H1 (cell line): Measurements from ENCODE around the gene ASIC2. TPM values are rescaled to one million over a fixed set of nuclear protein-coding genes. Genes with fewer than 3 reads are reported as not detected.

Experiments used
- CTCF ChIA-PET: fragments of 300-600 bp; sonication (Branson Sonifier 250); formaldehyde crosslinking; loops from one replicate; lab custom pipeline; 2021; ENCODE audit not compliant: partially characterized antibody; lab: Charles Lee
- POLR2A ChIA-PET: fragments of 300-600 bp; sonication (Branson Sonifier 250); formaldehyde crosslinking; loops from one replicate; lab custom pipeline; 2021; ENCODE audit warnings: inconsistent platforms; ENCODE audit not compliant: partially characterized antibody; lab: Charles Lee
- DNase-seq, 2 experiments: peaks; one replicate each; pipeline versions ENCODE4 v3.0.0 to v3.0.0-alpha.2; 2010 to 2022; ENCODE audit warnings: low spot score in 2 of 2, low read depth in 1 of 2, mixed read lengths in 1 of 2
- FAIRE-seq: peaks from 2 replicates; lab custom pipeline; 2011; peaks lifted over from hg19 to GRCh38; lab: Jason Lieb, UNC
- H2AFZ ChIP-seq: 2 replicates; pipeline ENCODE4 v1.8.1; 2012; ENCODE audit warnings: low read length, inconsistent platforms
- H2AK5ac ChIP-seq: 2 replicates; pipeline ENCODE4 v1.6.1; 2013; ENCODE audit warnings: low read depth, low read length
- H2BK120ac ChIP-seq: replicated peaks from 2 replicates; pipeline ENCODE3; 2013; ENCODE audit warnings: low read depth, low read length, inconsistent platforms
- H2BK12ac ChIP-seq: 2 replicates; pipeline ENCODE4 v1.6.1; 2013; ENCODE audit warnings: low read depth, low read length
- H2BK15ac ChIP-seq: 2 replicates; pipeline ENCODE4 v1.6.1; 2013; ENCODE audit warnings: low read length
- H2BK20ac ChIP-seq: 2 replicates; pipeline ENCODE4 v1.6.1; 2013; ENCODE audit warnings: low read length
- H2BK5ac ChIP-seq: 2 replicates; pipeline ENCODE4 v1.6.1; 2013; ENCODE audit warnings: low read depth, low read length
- H3K14ac ChIP-seq: 2 replicates; pipeline ENCODE4 v1.6.1; 2013; ENCODE audit warnings: inconsistent platforms; ENCODE audit not compliant: insufficient read length
- H3K18ac ChIP-seq: 2 replicates; pipeline ENCODE4 v1.6.1; 2013; ENCODE audit warnings: low read length; ENCODE audit errors: extremely low read depth
- H3K23ac ChIP-seq: 2 replicates; pipeline ENCODE4 v1.6.1; 2013; ENCODE audit warnings: inconsistent platforms; ENCODE audit not compliant: insufficient read length
- H3K23me2 ChIP-seq: 2 replicates; pipeline ENCODE4 v1.6.1; 2013; ENCODE audit warnings: low read depth, low read length
- H3K27ac ChIP-seq: 2 replicates; pipeline ENCODE4 v1.6.1; 2011; ENCODE audit warnings: low read depth, low read length, inconsistent platforms
- H3K27me3 ChIP-seq, 4 experiments: replicated peaks in 1 of 4; 1 replicate in 1 of 4; 2 replicates in 3 of 4; pipeline versions ENCODE4 v1.6.1 to v1.8.1; 2011 to 2013; ENCODE audit warnings: low read length in 3 of 4, mild to moderate bottlenecking in 3 of 4, inconsistent platforms in 2 of 4, mixed read lengths in 2 of 4, moderate library complexity in 1 of 4; ENCODE audit not compliant: control insufficient read depth in 3 of 4, insufficient read depth in 3 of 4; ENCODE audit errors: extremely low read depth in 1 of 4
- H3K36me3 ChIP-seq, 4 experiments: 2 replicates each; pipeline versions ENCODE4 v1.6.1 to v1.8.1; 2011 to 2013; ENCODE audit warnings: mild to moderate bottlenecking in 4 of 4, low read length in 3 of 4, moderate library complexity in 2 of 4, control low read depth in 1 of 4, inconsistent platforms in 1 of 4; ENCODE audit not compliant: insufficient read depth in 4 of 4, control insufficient read depth in 2 of 4
- H3K4ac ChIP-seq: replicated peaks from 2 replicates; pipeline ENCODE3; 2013; ENCODE audit warnings: low read length, low read depth, mixed read lengths, inconsistent platforms; ENCODE audit not compliant: insufficient read length
- H3K4me1 ChIP-seq, 4 experiments: replicated peaks in 1 of 4; 1 replicate in 1 of 4; 2 replicates in 3 of 4; pipeline versions ENCODE4 v1.6.1 to v1.8.1; 2011 to 2013; ENCODE audit warnings: low read length in 3 of 4, inconsistent platforms in 2 of 4, mixed read lengths in 1 of 4; ENCODE audit not compliant: insufficient read depth in 4 of 4, control insufficient read depth in 3 of 4
- H3K4me2 ChIP-seq, 2 experiments: 2 replicates each; pipeline versions ENCODE4 v1.6.1 to v1.8.1; 2011 to 2013; ENCODE audit warnings: low read depth in 2 of 2, low read length in 2 of 2, control low read depth in 1 of 2, inconsistent platforms in 1 of 2, mild to moderate bottlenecking in 1 of 2; ENCODE audit not compliant: insufficient read depth in 1 of 2
- H3K4me3 ChIP-seq, 4 experiments: fragments of 200-600, 300-600 bp in 1 of 4; sonication (generic), shearing (Covaris generic), sonication (Bioruptor Twin) in 1 of 4; 2 replicates each; pipeline versions ENCODE4 v1.5.1 to v1.8.1; 2011 to 2016; ENCODE audit warnings: low read length in 4 of 4, low read depth in 3 of 4, control low read depth in 2 of 4, inconsistent platforms in 2 of 4, mild to moderate bottlenecking in 2 of 4, mixed read lengths in 1 of 4, moderate library complexity in 1 of 4; ENCODE audit not compliant: insufficient read depth in 2 of 4; ENCODE audit errors: extremely low read depth in 1 of 4
- H3K56ac ChIP-seq: replicated peaks from 2 replicates; pipeline ENCODE3; 2013; ENCODE audit warnings: low read depth, mild to moderate bottlenecking, mixed read lengths, low read length, inconsistent platforms; ENCODE audit not compliant: insufficient read length
- H3K79me1 ChIP-seq: 2 replicates; pipeline ENCODE4 v1.6.1; 2013; ENCODE audit warnings: low read depth, low read length, control low read depth
- H3K79me2 ChIP-seq, 2 experiments: 2 replicates each; pipeline versions ENCODE4 v1.6.1 to v1.8.1; 2012 to 2013; ENCODE audit warnings: low read length in 2 of 2, mild to moderate bottlenecking in 2 of 2, inconsistent platforms in 1 of 2; ENCODE audit not compliant: insufficient read depth in 2 of 2, control insufficient read depth in 1 of 2
- H3K9ac ChIP-seq, 4 experiments: replicated peaks in 1 of 4; 1 replicate in 1 of 4; 2 replicates in 3 of 4; pipeline versions ENCODE4 v1.6.1 to v1.8.1; 2011 to 2013; ENCODE audit warnings: low read depth in 3 of 4, low read length in 3 of 4, control low read depth in 2 of 4, mild to moderate bottlenecking in 2 of 4, moderate library complexity in 2 of 4, inconsistent platforms in 1 of 4; ENCODE audit errors: extremely low read depth in 1 of 4
- H3K9me3 ChIP-seq, 2 experiments: 2 replicates each; pipeline versions ENCODE4 v1.6.1 to v1.8.1; 2012 to 2013; ENCODE audit warnings: mild to moderate bottlenecking in 2 of 2, moderate library complexity in 2 of 2, control low read depth in 1 of 2, inconsistent platforms in 1 of 2, low read depth in 1 of 2, low read length in 1 of 2, mixed read lengths in 1 of 2; ENCODE audit not compliant: insufficient read depth in 2 of 2
- H4K20me1 ChIP-seq, 2 experiments: replicated peaks in 1 of 2; 2 replicates each; pipeline versions ENCODE3 to v1.8.1; 2011 to 2013; ENCODE audit warnings: inconsistent platforms in 2 of 2, low read length in 2 of 2, mild to moderate bottlenecking in 1 of 2; ENCODE audit not compliant: insufficient read depth in 2 of 2, control insufficient read depth in 1 of 2
- H4K5ac ChIP-seq: 2 replicates; pipeline ENCODE4 v1.6.1; 2013; ENCODE audit warnings: low read length, low read depth, mixed read lengths, inconsistent platforms; ENCODE audit not compliant: insufficient read length
- H4K8ac ChIP-seq: 2 replicates; pipeline ENCODE4 v1.8.0; 2013; ENCODE audit warnings: mild to moderate bottlenecking, moderate library complexity, low read length, inconsistent platforms; ENCODE audit not compliant: insufficient read depth; ENCODE audit errors: extremely low read depth
- H4K91ac ChIP-seq: replicated peaks from 2 replicates; pipeline ENCODE3; 2013; ENCODE audit warnings: low read length, mixed read lengths, inconsistent platforms; ENCODE audit not compliant: insufficient read length
- EZH2 ChIP-seq: fragments of 200-600 bp; sonication (generic); IDR thresholded peaks from 2 replicates; pipeline ENCODE4 v1.7.1; 2012; ENCODE audit warnings: low read depth, mild to moderate bottlenecking, moderate library complexity, low read length, inconsistent platforms; ENCODE audit not compliant: severe bottlenecking
- GABPA ChIP-seq: IDR thresholded peaks from 2 replicates; pipeline ENCODE4 v1.6.1; 2011; ENCODE audit warnings: mild to moderate bottlenecking, low read length, moderate library complexity, borderline replicate concordance; ENCODE audit not compliant: insufficient read depth
- WGBS, 2 experiments: shearing (Covaris generic) in 1 of 2; methylation state at CpG; one replicate each; pipeline versions ENCODE4 v1.1.6 to v1.1.7; 2013 to 2015; ENCODE audit warnings: low lambda C conversion rate in 2 of 2, mixed read lengths in 2 of 2, inconsistent platforms in 1 of 2, low coverage in 1 of 2, missing lambda C conversion rate in 1 of 2; ENCODE audit not compliant: insufficient replicate concordance in 2 of 2, insufficient coverage in 1 of 2, insufficient read length in 1 of 2; ENCODE audit errors: extremely low coverage in 1 of 2, missing lambda C conversion rate in 1 of 2; 5-methylcytosine and 5-hydroxymethylcytosine counted together
- polyA plus RNA-seq, 7 experiments: library from polyadenylated mRNA; depleted of rRNA in 3 of 7; stranded (reverse) in 5 of 7; unstranded in 2 of 7; fragments of >200 nt in 5 of 7; fragments of 200-250 nt in 2 of 7; gene quantifications; 1 replicate in 5 of 7; 2 replicates in 1 of 7; 4 replicates in 1 of 7; pipeline versions ENCODE4 v1.2.1 to v1.2.3, GENCODE V29; 2011 to 2013; ENCODE audit warnings: missing spikeins in 2 of 7, mixed read lengths in 2 of 7
- total RNA-seq: library from RNA; stranded (reverse); fragmentation: NEBNext Ultra II Directional; extraction: Animal tissue kit (Norgen Biotek cat#: 25700); gene quantifications from 2 replicates; pipeline ENCODE4 v1.2.1, GENCODE V29; 2021

Gene ASIC2
- total and polyA plus RNA-seq, 2 of the 8 experiments (the other 6 are each of a cell fraction or from before 2014, with no cell fraction given), result 0.86 to 1.2 TPM

DNA sequence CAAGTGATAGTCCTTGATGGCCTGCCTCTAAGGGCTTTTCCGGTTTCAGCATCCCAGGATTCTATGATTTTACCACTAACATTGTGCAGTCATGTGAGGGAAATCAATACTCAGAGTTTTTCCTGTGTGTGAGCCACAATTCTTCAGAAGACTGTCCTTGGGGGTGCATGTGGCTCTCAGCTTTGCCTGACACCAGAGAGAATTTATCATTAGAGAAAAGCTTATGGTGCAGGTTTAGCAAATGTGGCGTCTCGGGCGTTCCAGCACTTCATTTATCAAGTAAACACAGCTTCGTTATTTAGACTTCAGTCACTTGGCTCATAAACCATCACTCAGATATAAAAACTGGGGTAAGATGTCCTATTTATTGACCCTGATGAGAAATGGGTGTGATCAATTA, 238.7 kb downstream of the ASIC2 start:
- Histone ChIP-seq H3K23me2 (no peaks in the 10 kb centered on the region), H3K9ac (no peak overlapping the region), H3K36me3 (no peaks in the 10 kb centered on the region), H3K23ac (no peak overlapping the region), H3K4ac (no peak overlapping the region), H3K79me1 (no peaks in the 10 kb centered on the region), H3K27ac (no peak overlapping the region), H4K91ac (no peak overlapping the region), H3K56ac (no peak overlapping the region), H4K8ac (no peak overlapping the region), H3K4me1 (no peaks in the 10 kb centered on the region), H4K20me1 (no peaks in the 10 kb centered on the region), H3K9me3 (no peaks in the 10 kb centered on the region), H3K18ac (no peak overlapping the region), H2AFZ (no peak overlapping the region), H2BK15ac (no peak overlapping the region), H3K79me2 (no peaks in the 10 kb centered on the region), H3K4me3 (no peak overlapping the region), H3K27me3 (peaks cover 0 to 3% (median 0%) of the 10 kb centered on the region in 4 experiments; a peak in 1 of 7 replicates), H2BK5ac (no peak overlapping the region), H3K14ac (no peak overlapping the region), H2BK20ac (no peak overlapping the region), H2BK12ac (no peak overlapping the region), H4K5ac (no peak overlapping the region), H2AK5ac (no peak overlapping the region), H2BK120ac (no peak overlapping the region), H3K4me2 (no peak overlapping the region)
- ChIA-PET CTCF (interaction anchor here (0.8 to 1.7 kb wide), 3 partner anchors 11 to 138 kb away, joined by 3 to 6 read pairs (median 3); no protein-coding TSS in a partner anchor), POLR2A (no interaction called here)
- WGBS, 2 experiments, result 91% methylated on average over 5 of the region's 5 CpGs; no CpG with 5 or more reads in 1 of the 2 experiments
- FAIRE-seq, result no peak
- TF ChIP-seq EZH2, result no peak
- no peak for TF ChIP-seq GABPA
- DNase-seq, result no peak
